Measurements from ENCODE around the gene ERICH2.

- TF ChIP-seq CTCF (IDR thresholded peaks at IDR 0.05), result no peak
- no peak for TF ChIP-seq POLR2A (IDR thresholded peaks at IDR 0.05)
Measured at GRCh38 chr2:170772295-170772694, 2.1 kb downstream of the ERICH2 start.

All from esophagus squamous epithelium (tissue), 4 donors.